NB4 (cell line): ENCODE results near the gene ATG13.

Source experiments
- DNase-seq: peaks from one replicate; pipeline ENCODE4 v3.0.0; 2010; ENCODE audit warnings: low read depth
- H3K4me3 ChIP-seq: one replicate; pipeline ENCODE4 v1.5.1; 2011; ENCODE audit warnings: mild to moderate bottlenecking, low read depth, low read length, moderate library complexity
- MYC ChIP-seq: IDR thresholded peaks from 2 replicates; pipeline ENCODE4 v1.6.1; 2011; ENCODE audit warnings: low read depth, low read length
- POLR2A ChIP-seq: IDR thresholded peaks from 2 replicates; pipeline ENCODE4 v1.6.1; 2011; ENCODE audit warnings: mild to moderate bottlenecking; ENCODE audit not compliant: insufficient read length; ENCODE audit errors: extremely low read depth
- TF ChIP-seq, protein P1 (sequence below): IDR thresholded peaks from one replicate; pipeline ENCODE4 v1.5.1; 2012; ENCODE audit warnings: low read depth, low read length
- TF ChIP-seq, protein P2 (sequence below): IDR thresholded peaks from 2 replicates; pipeline ENCODE4 v1.6.1; 2011; ENCODE audit warnings: low read depth, low read length

Gene ATG13

DNA sequence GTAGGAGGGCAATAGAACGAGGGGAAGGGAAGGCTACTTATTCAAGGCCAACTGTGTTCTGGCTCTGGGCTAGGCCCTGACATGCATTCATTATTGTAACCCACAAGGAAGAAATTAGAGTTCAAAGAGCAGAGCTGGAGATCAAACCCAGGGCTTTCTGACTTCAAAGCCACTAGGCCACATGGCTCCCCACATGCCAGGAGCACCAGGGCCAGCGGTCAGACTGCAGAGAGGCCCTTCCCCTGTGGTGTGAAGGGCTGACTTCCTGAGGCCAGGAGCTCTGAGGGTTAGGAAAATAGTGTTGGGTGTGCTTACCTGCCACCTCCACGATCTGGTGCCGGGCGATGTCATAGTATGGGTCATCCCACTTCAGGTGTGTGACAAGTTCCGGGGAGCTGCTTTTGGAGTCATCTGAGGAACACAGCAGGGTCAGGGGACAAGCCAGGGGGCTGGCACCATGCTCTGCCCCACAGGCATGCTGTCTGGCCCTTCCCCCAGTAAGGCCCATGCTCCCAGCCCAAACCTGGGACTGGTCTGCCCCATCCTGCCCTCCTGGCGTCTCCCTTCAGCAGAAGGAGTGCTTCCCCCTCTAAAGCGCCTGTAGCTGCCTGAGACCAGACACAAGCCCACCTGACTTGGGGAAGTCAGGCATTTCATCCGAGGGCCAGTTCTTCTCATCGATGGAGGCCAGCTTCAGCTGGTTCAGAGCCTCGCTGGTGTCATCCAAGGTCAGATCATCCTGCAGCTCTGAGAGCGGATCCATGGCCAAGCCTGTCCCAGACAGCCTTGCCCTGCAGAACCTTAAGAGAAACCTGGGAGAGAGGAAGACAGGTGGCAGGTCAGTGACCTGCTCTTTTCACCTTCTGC is 78.2 kb downstream of the ATG13 start:
- no peak for DNase-seq
- no peak for TF ChIP-seq MYC
- TF ChIP-seq, protein P1, sequence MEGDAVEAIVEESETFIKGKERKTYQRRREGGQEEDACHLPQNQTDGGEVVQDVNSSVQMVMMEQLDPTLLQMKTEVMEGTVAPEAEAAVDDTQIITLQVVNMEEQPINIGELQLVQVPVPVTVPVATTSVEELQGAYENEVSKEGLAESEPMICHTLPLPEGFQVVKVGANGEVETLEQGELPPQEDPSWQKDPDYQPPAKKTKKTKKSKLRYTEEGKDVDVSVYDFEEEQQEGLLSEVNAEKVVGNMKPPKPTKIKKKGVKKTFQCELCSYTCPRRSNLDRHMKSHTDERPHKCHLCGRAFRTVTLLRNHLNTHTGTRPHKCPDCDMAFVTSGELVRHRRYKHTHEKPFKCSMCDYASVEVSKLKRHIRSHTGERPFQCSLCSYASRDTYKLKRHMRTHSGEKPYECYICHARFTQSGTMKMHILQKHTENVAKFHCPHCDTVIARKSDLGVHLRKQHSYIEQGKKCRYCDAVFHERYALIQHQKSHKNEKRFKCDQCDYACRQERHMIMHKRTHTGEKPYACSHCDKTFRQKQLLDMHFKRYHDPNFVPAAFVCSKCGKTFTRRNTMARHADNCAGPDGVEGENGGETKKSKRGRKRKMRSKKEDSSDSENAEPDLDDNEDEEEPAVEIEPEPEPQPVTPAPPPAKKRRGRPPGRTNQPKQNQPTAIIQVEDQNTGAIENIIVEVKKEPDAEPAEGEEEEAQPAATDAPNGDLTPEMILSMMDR: no peak
- TF ChIP-seq, protein P2, sequence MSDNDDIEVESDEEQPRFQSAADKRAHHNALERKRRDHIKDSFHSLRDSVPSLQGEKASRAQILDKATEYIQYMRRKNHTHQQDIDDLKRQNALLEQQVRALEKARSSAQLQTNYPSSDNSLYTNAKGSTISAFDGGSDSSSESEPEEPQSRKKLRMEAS: no peak
- TF ChIP-seq POLR2A: no peak
- no peak overlapping the region for H3K4me3 ChIP-seq

DNA sequence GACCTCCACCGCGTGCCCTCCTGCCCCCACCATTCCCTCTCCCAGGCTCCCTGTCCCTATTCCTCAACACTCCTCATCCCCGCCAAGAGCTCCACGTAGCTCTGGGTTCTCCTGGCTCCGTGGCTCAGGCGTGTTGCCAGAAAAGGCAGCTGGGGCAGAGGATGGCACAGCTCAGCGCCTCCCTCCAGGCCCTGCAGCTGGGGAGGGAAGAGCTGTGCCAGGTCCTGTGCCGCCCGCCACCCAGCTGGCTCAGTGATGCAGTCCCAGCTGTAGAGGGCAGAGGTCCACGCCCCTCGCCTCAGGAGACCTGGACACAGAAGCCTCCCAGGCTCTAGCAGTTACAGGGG is 78.8 kb downstream of the ATG13 start:
- TF ChIP-seq, protein P2: no peak
- TF ChIP-seq, protein P1: no peak
- TF ChIP-seq MYC (no peak), POLR2A (no peak)
- no peak for DNase-seq
- no peak overlapping the region for H3K4me3 ChIP-seq

DNA sequence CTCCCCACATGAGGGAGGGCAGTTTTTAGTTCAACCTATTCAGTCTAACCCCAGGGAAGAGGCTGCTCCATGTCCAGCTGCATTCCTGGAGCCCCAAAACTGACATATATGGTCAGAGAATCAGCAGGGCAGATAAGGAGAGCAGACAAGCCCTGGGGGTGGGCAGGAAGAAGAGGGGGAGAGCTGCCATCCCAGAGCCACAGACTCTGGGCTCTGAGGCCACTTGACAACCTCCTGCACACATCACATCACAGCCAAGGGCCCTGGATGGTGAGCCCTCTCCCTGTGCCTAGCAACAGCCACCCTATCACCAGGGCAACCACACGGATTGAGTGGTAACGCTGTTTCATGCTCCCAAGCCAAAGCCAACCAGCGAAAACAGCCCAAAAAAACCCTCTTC is 80.0 kb downstream of the ATG13 start:
- TF ChIP-seq, protein P1: no peak
- TF ChIP-seq, protein P2: no peak
- TF ChIP-seq MYC (no peak), POLR2A (no peak)
- no peak overlapping the region for H3K4me3 ChIP-seq
- DNase-seq: no peak

DNA sequence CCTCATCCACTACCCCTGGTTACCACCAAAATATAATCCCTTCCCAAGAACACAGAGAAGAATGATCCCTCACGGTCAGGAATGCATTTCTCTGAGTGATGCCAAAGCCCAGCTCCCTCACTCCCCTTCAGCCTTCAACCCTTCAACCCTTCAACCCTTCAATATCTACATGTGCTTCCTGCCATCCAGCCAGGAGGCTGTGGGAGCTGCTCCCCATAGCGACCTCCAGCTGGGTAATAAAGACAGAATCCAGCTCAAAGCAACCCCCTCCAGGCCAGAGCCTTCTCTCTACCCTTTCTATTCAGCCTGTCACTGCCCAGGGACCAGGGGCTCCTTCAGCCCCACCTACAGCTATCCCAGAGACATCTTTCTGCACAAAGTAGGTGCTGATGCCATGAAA is 80.4 kb downstream of the ATG13 start:
- TF ChIP-seq POLR2A (no peak), MYC (no peak)
- TF ChIP-seq, protein P1: no peak
- TF ChIP-seq, protein P2: no peak

DNA sequence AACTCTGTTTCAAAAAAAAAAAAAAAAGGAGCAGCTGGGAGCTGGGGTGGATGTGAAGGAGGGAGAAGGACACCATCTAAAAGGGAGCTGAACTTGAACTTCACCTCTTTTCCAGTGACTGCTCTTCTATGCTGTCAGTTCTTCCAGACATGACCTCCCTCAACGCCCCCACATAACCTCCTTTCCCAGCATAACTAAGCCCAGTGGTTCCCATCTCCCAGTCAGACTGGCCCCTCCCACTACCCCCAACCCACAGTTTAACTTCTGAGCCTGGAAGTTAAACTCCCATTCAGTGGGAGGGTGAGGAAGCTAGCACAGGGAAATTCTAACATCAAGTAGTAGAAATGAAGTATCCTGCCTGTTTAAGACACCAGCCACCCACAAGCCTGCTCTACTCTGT is 81.2 kb downstream of the ATG13 start:
- peak overlapping the region; percentile 44 for H3K4me3 ChIP-seq
- DNase-seq: peak; percentile 20
- TF ChIP-seq MYC (no peak), POLR2A (no peak)
- TF ChIP-seq, protein P1: no peak
- TF ChIP-seq, protein P2: no peak

More for the DNA sequence above, 80.4 kb downstream of the ATG13 start:
- H3K4me3 ChIP-seq: no peak overlapping the region
- DNase-seq: no peak
